ENCODE data around the gene ANKRD63.

The ANKRD63 gene

DNA sequence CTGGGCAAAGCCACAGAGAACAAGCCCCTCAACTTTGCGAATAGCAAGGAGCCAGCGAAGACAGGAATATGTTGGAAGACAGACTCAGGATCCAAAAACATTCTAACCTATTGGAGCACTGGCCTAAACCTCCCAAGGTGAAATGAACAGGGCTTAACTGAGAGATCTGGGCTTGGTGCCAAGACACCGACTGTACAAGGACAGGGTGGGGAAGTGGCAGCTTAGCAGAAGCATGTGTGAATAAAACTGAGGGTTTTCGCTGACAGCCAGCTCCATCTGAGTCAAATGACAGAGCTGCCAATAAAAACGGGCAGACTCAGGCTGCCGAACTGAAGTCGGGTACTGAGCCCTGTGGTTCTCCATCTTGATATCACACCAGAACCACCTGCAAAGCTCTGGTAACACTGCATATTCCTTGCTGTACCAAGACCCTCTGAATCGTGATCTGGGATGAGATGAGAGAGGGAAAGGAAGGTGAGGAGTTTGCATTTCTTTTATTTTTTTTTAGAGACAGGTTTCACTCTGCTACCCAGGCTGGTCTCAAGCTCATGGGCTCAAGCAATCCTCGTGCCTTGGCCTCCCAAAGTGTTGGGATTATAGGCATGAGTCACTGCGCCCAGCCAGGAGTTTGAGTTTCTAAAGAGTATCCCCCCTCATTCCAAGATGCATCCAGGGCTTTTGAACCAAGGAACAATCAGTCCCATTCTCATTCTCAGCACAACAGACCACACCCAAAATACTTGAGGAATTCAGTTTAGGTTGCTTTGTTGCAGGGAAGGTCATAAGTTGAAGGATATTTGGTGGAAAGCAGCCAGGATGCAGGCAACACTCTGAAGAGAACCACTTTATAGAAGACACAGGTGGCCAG lies 30.9 kb upstream of the ANKRD63 start:
- DNase-seq (ENCODE audit: low read depth in 2 of 2), result no peak

DNA sequence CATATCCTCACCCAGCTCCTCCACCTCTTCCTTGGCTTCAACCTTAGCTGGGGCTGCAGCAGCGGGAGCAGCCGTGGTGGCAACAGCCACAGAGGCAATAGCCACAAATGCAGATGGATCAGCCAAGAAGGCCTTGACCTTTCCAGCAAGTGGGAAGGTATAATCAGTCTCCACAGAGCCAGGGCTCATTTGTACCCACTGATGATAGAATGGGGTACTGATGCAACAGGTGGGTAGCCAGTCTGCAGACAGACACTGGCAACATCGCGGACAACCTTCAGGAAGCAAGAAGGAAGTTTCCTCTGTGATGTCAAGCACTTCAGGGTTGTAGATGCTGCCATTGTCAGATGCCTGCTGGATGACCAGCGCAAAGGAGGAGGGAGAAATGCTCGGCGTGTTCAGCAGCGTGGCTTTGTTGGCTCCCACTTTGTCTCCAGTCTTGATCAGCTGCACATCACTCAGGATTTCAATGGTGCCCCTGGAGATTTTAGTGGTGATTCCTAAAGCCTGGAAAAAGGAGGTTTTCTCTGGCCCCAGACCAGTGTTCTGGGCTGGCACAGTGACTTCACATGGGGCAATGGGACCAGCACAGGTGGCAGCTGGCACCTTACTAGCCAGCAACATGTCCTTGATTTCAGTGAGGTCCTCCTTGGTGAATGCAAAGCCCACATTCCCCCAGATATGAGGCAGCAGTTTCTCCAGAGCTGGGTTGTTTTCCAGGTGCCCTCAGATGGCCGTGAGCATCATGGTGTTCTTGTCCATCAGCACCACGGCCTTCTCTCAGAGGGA lies 29.7 kb upstream of the ANKRD63 start:
- DNase-seq (ENCODE audit: low read depth in 2 of 2), result no peak

DNA sequence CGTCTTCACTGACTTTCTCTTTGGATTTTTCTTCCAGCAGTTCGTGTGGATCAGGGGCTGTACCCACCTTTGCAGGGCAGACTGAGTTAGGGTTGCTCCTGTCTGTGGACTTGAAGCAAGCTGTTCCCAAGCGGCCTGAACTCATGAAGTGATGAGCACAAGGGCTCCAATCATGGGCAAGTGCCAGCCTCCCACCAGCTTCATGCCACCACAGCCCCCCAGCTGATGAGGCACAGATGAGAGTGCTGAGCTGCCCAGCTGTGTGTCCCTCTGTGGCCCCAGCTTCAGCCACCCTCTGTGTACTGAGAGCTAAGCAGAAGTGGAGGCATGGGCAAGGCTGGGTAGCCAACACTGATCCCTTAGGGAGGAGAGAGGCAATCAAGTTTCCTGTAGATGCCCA lies 28.1 kb upstream of the ANKRD63 start:
- DNase-seq (ENCODE audit: low read depth in 2 of 2), result no peak

DNA sequence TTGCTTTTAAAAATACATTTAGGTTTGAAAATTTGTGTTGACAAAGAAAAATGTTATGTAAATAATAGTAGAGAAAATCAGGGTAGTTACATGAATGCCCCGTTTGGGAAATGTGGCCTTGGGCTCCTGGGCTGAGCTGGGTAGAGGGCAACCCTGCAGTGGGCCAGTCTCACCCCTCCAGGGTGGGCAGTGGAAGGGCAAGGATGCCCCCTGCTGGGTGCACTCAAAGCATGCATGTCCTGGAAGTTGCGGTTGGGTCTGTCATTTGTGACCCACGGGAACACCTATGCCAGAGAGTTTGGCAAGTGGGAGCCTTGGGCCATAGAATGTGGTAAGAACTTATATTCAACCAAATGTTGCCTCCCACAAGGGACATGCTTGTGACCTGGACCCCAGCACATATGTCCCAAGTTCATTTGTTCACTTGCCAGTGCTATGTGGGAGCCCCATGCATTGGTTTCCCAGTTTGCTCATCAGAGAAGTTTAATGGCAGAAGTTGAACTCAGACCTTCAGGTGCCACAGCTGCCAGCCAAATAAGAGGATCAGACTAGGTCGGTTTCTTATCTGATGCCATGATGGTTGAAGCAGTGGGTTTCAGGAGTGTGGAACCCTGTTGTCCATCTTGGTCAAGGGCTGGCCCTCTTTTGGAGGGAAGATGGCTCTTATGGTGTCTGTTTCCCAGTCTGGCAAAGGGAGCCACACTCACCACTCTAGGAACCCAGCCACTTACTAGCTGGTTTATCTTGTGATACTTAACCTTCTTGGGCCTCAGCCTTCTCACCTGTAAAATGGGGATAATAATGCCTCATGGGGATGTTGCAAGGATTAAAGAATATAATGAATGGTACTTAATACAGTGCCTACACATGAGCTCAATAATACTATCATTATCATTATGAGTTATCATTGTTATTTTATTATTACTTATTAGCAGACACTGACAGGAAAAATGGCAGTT lies 27.4 kb upstream of the ANKRD63 start:
- DNase-seq (ENCODE audit: low read depth in 2 of 2), result peak in 1 of 2 donors; percentile 54

DNA sequence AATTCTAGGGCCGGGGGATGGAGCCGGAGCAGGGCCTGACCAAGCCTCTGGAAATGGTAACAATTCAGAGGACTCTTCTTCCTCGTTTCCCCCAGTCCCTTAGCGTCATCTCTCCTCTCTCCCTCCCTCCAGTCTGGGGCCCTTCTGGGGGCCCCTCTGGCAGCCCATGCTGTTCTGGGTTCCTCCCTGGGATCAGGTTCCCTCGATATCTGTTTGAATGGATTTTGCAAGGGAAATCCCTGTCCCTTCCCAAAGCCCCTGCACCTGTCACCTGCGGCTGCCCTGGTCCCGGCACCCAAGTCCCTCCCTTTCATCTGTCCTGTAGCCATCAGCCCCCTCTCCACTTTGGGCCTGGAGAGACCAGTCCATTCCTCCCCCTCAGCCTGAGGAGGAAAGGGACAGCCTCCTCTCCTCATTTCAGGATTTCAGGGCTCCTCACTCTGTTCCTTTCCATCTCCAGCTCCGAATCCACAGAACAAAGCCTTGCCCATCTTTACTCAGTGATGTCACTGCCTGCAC lies 26.5 kb upstream of the ANKRD63 start:
- no peak for DNase-seq (ENCODE audit: low read depth in 2 of 2)

DNA sequence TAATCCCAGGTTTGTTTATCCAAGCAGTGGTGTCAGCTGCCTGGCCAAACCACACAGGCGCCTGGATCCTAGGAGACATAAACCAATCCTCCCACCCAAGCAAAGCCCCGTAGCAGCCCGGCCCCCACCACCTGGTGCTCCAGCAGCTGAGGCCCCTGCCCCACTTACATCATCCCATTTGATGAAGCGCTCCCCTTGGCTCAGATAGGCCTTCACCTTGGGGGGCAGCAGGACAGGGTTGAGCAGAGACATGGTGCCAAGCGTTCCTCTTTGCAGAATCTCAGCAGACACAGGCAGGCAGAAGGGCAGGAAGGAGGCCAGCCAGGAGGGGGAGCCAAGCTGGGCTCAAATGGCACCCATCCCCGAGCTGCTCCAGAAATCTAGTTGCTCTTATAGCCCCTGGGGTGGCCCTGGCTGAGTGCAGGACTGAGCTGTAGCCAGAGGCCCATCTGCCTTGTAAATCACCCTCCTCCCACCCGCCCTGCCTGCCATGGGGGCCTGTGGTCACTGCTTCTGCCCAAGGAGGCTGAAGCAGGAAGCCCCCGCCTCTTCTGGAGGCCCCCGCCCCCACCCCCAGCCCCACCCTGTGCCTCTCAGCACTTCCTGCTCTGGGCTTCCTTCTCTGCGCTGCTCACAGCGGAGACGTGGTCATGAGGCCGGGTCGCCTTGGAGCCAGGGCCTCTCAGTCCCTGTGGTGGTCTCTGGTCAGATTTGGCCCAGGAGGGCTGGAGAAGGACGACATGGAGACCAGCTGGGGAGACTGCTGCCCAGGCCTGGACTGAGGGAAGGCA lies 24.8 kb upstream of the ANKRD63 start, which contains the start of gene PLCB2:
PLCB2 (minus strand) TSS at position 515 of the 791 bp plus-strand sequence; CDS start at position 252, 263 bp downstream.
- DNase-seq (ENCODE audit: low read depth in 2 of 2), result peak; percentile 49 to 51

DNA sequence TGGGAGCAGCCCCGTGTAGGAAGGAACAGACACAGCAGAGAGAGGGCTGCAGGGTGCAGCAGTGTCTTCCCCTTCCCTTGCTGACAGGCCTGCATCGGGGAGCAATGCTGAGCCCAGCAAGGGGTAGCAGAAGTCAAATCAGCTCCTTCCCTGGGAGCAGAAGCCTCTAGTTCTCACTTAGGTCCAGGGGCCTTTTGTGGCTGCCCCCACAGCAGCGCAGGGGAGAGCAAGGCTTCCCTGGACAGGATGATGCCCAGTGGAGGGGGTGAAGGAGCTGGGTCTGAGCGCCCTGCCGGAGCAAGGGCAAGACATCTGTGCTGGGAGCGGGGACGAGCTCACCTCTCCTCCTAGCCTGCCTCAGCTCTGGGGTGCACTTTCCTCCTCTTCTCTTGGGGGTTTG lies 24.0 kb upstream of the ANKRD63 start:
- no peak for DNase-seq (ENCODE audit: low read depth in 2 of 2)

DNA sequence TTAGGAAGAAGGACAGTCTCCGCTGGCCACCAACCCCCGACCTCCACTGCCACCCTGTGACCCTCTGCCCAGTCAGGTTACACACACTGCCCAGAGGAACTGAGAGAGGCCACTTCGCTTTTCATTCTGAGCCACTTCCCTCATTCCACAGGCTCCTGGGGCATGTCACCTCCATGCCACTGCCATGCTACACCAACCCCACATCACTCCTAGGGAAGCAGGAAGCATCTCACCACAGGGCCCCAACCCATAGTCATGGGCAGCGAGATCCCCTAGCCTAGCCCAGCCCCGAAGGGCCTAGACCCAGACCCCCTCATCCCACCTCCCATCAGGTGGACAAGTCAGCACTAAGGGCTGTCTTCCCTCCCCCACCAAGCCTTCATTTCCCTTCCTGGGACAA lies 23.5 kb upstream of the ANKRD63 start:
- DNase-seq (ENCODE audit: low read depth in 2 of 2), result no peak

DNA sequence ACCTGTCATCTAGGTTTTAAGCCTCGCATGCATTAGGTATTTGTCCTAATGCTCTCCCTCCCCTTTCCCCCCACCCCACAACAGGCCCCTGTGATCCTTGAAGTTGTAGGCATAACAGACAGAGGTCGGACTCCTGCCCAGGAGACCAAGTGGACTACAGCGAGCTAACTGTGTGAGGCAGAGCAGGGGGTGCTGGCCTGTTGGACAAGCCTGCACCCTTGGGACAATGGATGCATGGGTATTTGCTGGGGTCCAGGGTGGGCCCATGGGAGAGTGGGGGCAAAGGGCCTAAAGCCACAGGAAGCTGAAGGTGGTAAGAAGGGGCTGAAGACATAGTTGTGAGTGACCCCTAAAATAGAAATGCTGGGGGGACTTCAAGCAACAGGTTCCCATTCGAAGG lies 22.4 kb upstream of the ANKRD63 start:
- DNase-seq (ENCODE audit: low read depth in 2 of 2), result no peak

DNA sequence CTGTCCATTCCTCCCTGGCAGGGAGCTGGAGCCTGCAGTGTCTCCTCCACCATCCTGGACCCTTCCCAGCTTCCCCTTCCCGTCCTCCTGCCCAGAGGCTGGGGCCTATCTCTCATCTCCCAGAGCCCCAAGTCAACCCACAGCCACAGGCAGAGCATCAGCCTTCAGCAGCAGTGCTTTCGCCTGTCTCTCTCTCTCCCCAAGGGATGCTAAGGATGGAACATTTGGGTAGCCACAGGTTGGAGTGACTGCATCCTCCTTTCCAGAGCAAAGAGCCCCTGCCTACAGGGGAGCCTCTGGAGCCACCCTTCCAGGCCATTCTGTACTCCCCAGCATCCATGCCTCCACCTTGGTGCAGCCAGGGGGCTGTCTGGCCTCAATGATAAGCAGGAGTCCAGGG lies 20.7 kb upstream of the ANKRD63 start:
- no peak for DNase-seq (ENCODE audit: low read depth in 2 of 2)

DNA sequence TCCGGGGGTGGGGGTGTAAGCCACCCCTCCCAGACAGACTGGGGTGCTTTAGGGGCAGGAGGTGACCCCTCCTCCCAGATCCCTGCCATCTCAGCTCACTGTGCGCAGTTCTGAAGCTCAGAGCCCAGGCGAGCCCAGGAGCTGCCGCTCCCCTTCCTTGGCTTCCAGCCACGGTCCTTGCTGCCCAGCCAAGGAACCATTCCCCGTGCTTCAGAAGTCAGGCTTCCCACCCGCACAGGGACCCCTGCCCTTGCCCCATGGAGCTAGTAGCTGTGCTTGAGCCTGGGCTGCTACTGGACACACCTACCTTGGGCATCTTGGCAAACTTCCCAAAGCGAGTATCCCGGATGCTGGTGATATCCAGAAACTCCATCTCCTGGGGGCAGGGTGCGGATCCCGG lies 20.1 kb upstream of the ANKRD63 start:
- no peak for DNase-seq (ENCODE audit: low read depth in 2 of 2)

DNA sequence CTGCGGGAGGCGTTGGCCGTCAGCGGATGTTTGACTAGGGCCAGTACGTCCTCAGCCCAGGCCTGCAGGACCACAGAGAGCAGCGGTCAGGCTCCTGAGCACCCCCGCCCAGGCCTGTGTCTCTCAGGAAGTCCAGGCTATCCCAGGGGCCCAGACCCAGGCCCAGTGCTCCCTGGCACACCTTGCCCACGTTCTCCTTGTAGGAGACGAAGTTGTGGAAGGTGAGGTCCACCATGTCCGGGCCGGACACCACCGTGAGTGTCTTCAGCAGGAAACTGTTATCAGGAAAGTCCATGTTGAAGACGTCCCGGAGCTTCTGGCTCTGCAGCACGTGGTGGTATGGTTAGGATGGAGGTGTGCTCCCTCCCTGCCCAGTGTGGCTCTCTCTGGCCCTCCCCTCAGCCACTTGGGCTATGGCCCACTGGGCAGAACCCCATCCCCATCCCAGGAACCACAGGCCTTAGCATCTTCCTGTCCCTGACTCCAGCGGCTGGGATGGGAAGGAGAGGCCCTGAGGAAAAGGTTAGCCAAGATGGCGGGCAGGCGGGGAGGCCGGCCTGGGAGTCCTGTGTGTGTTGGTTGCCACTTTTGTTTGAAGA lies 19.5 kb upstream of the ANKRD63 start:
- no peak for DNase-seq (ENCODE audit: low read depth in 2 of 2)

DNA sequence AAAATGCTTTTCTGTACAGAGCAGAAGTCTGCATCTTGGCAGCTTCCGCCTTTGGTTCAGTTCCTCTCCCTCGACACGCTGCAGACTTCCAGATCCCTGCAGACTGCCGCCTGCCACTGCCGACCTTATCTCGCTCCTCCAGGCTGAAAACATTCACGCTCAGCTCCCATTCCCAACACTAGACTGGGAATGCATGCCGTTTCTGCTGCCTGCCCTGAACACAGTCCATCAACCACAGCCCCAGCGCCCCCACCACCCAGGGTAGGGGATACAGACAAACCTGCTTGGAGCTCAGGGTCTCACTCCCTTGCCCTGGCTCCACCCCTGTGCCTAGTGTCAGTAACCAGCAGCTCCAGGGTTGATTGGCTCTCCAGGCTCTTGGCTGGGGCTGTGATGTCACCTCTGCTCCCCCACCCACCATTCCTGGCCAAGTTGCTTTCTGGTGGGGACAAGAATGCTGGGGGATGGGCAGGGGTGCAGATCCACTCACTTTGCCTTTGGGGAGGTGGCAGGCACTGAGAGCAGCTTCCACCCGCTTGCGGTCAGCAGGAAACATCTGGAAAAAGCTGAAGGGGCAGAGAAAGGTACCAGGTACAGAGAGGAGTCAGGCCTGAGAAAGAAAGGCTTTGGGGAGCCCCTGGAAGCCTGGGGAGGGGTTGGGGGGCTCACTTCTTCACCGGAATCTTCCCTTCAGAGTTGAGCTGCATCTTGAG lies 18.8 kb upstream of the ANKRD63 start:
- no peak for DNase-seq (ENCODE audit: low read depth in 2 of 2)

DNA sequence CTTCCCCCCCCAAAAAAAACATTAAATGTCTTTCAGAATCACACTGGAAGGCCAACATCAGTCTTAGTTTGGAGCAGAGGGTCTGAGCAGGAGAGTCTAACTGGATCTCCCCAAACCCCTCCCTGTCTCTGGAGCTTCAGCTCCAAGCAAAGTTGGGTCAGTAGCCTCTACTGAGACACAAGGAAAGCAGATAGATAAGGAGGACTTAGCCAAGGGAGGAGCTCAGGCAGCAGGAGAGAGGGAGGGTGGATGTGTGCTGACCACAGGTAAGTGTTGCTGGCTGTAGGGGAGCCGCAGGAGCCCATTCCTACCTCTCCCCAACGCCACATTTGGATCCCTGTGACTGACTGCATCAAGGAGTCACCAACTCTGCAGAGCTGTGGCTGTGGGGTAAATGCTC lies 17.9 kb upstream of the ANKRD63 start:
- DNase-seq (ENCODE audit: low read depth in 2 of 2), result no peak

DNA sequence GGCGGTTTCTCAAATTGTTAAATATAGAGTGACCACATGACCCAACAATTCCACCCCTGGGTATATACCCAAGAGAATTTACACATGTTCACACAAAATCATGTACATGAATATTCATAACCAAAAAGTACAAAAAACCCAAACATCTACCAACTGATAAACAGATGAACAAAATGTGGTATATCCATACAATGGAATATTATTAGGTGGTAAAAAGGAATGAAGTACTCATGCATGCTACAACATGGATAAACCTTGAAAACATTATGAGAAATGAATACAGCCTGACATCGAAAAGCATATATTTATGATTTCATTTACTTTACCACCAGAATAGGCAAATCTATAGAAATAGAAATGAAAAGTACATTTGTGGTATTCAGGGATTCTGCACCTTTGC lies 17.5 kb upstream of the ANKRD63 start:
- DNase-seq (ENCODE audit: low read depth in 2 of 2), result no peak

DNA sequence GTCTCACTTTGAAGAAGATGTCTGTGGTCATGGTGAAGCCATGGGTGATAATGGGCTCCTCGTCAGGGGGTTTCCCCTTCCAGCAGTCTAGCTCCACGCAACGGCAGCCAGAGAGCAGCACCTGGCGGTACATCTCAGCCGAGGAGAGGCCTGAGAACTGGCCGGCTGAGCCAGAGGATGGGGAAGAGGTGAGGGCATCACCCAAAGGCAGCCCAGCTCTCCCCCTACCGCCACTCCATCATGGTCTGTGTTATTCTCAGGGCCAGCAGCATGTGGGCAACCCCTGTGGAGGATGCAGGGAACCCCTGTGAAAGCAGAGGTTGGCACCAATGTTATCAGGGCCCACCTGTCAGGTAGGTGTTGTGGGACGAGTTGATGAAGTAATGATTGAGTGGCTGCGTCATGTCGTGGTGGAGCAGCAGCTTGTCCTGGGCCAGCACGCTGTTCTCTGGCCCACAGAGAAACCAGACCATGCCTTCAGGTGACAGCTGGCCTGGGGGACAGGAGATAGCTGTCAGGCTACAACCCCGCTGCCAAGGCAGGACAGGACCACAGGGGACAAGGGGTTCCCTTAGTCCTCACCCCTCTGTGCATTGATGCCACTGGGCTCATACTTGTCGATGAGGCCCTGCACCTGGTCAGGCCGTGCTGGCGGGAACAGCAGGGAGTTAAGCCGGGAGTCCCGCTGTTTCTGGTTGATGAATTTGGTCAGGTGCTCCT lies 15.5 kb upstream of the ANKRD63 start:
- no peak for DNase-seq (ENCODE audit: low read depth in 2 of 2)

DNA sequence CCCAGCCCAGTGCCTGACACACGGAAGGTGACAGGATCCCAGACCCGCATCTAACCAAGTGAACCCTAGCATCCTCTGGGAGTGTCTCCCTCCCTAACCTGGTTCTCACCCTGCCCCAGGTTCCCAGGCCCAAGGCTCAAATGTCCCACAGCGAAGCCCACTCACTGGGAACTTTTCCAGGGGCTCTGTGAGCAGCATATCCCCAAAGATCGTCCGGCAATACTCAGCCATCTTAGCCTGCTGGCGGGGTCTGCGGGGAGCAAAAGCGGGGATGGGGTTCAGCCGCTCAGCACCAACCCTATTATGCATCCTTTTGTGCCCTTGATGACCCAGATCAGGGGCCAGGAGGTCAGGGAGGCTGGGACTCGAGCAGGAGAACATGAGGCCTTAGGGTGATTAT lies 14.5 kb upstream of the ANKRD63 start:
- no peak for DNase-seq (ENCODE audit: low read depth in 2 of 2)

DNA sequence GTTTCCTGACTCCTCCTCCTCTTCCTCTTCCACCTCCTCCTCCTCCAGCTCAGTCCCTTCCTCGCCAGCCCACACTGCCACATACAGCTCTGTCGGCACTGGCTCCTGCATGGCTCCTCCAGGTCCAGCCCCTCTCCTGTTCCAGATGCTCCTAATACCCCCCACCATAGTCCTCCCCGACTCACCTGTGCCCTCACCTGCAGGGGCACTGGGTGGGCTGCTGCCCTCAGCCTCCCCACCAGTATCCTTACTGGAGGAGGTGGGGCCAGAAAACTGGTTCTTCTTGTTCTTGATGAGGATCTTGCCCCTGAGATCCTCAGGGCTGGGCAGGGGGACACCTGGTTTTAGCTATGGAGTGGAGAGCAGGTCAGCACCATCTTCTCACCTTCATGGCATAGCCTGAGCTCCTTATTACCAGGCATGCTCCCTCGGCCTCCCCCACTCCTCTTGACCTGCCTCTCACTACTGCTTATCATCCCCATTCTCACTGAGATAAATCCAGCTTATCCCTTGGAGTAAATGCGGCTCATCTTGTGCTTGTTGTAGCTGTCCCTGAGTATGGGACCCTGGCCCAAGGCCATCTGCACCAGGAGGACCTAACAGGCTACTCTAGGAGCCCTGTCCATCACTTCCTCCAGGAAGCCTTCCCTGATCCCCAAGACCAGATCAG lies 13.8 kb upstream of the ANKRD63 start:
- DNase-seq (ENCODE audit: low read depth in 2 of 2), result no peak

All from stimulated activated CD4-positive, alpha-beta T cell treated with anti-CD3 and anti-CD28 coated beads, Interleukin-4, amount 100 ng/mL, for 48 hours (primary cell).